Endothelial cell of hepatic sinusoid (primary cell): ENCODE data around the gene CDH1.

Source experiments
- in situ Hi-C: cut with HindIII; loops from 2 replicates; pipeline ENCODE4 v1.10.0; 2017; ENCODE audit warnings: low sequenced_read_pairs

Gene CDH1

GRCh38 chr16:68731637-68732036, 5.5 kb upstream of the CDH1 start:
- in situ Hi-C loops = no loop called here

DNA sequence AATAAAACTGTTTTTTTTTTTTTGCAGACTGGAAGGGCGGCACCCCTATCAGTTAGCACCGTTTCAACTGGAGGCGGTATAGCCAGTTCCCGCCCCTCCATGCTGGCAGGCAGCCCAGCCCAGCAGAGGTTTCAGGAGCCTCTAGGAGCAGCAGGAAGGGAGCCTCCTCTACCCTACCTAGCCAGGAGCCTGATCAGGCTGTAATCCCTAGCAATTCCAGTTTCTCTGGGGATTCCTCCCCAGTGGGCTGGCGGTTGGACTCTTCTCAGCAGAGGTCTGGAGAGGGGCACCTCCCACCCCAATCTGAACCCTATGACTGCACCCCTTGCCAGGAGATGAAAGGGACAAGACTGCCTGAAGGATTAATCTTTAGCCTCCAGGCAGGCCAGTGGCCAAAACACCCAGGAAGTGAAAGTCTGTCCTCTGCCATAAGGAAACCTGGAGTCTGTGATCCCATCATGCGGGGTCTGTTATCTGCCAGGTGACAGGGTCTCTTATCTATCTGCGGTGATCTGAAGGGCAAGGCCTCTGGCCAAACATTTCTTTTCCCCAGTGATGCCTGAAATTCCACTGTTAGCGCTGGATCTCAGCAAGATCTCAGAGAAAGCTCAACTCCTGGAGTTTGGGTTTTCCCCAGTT, 4.9 kb upstream of the CDH1 start:
- in situ Hi-C loops = no loop called here

DNA sequence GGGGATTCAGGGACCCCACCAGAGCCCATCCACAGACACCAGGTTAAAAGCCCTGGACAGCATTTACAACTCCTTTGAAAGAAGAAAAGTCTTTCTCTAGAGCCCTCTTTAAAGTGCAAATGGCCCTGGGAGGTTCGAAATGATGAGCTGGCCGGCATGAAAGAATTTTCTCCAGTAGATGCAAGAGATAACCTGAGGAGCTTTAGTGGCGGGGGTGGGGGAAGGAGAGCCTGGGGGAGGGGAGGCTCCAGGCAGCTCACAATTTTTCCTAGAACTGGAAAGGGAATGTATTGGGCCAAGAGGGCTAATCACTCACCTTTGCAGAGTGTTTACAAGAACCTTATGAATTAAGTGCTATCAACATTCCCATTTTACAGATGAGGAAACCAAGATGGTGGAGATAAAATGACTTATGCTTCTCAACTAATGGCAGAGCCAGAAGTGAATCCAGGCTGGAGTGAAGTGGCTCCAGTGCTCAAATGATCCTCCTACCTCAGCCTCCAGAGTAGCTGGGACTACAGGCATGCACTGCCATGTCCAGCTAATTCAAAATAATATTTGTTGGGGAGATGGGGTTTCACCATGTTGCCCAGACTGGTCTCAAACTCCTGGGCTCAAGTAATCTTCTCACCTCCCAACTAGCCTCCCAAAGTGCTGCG, 4.2 kb upstream of the CDH1 start:
- in situ Hi-C loops = no loop called here

- in situ Hi-C loops = no loop called here
These were observed 3.5 kb upstream of the CDH1 start for GRCh38 chr16:68733570-68733969.

DNA sequence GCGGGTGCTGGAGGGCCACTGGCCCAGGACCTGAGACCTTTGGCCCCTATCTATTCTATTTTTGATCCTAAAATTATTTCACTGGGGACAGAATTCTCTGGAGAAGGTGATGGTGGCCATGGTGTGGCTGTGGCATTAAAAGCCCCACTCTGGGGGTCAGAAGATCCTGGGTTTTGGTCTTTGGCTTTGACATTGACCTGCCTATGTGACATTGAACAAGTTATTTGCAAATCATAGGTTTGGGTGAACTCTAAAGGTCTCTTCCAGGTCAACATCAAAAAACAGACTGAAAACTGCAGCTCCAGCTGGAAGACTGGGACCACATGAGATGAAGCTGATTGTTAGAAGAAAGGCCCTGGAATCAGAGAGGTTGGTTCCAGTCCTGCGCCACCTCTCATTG, 2.3 kb upstream of the CDH1 start:
- in situ Hi-C loops = no loop called here

- in situ Hi-C loops = no loop called here
These were observed 531 bp upstream of the CDH1 start for GRCh38 chr16:68736561-68736960.

GRCh38 chr16:68737730-68738629, 888 bp downstream of the CDH1 start:
- in situ Hi-C loops = no loop called here

GRCh38 chr16:68739964-68740627, 3.0 kb downstream of the CDH1 start:
- in situ Hi-C loops = no loop called here

GRCh38 chr16:68740628-68741346, 3.7 kb downstream of the CDH1 start:
- in situ Hi-C loops = no loop called here

GRCh38 chr16:68743664-68744063, 6.6 kb downstream of the CDH1 start:
- in situ Hi-C loops = no loop called here

DNA sequence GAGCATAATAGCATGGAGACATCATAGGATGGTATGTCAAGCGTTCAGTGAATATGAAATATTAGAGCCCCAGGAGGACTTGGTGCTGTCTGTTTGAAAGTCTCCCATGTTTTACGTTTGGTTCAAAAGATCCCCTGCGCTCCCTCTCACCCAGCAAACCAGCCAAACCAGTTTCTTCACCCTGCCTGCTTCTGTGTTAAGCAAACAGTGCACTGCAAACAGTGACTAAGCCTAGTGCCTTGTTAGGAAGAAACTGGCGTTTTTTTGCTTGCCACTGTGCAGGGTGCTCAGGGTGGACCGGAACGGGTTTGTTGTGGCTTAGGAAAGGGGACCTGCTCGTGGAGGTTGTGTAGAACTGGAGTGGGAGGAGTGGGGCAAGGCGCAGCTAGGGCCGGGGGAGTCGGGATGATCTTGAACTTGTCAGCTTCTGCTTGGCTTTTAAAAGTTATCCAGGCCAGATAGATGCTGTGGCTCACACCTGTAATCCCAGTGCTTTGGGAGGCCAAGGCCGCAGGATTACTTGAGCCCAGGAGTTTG, 7.7 kb downstream of the CDH1 start:
- in situ Hi-C loops = no loop called here

DNA sequence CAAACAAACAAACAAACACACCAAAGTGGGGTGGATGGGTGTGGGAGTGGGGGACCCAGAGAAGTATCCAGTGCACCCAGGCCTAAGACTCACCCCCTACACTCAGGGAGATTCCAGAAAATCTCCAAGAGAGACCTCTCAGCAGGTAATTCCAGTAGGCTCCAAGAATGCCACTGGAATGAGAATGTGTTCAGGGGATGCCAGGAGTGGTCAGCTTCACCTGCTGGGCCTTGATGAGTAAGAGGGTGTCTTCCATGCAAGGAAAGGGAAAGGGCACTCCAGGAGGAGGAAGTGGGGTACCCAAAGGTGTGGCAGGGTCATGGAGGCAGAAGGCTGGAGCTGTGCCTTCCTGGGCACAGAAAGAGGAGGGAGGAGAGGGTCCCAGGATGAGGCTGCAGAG, 9.9 kb downstream of the CDH1 start:
- in situ Hi-C loops = no loop called here

DNA sequence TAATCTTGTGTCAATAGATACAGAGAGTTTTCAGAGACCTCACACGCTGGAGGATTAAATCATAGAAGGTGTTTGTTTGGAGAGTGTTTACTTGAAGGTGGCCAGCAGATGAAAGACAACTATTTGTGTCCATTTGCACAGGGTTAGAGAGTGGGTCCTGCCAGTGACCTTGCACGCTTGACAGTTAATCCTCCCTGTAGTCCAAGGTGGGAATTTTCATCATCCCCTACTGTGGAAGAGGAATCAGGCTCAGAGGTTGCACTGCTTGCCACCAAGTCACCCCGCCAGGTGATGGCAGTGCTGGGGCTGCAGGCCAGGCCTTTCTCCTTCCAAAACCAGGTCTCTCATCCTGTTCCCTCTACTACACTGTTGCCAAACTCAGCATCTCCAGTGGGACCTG, 12.3 kb downstream of the CDH1 start:
- in situ Hi-C loops = no loop called here

- in situ Hi-C loops = no loop called here
These were observed 13.2 kb downstream of the CDH1 start for GRCh38 chr16:68750193-68750695.

- in situ Hi-C loops = no loop called here
These were observed 14.1 kb downstream of the CDH1 start for GRCh38 chr16:68751160-68751559.

DNA sequence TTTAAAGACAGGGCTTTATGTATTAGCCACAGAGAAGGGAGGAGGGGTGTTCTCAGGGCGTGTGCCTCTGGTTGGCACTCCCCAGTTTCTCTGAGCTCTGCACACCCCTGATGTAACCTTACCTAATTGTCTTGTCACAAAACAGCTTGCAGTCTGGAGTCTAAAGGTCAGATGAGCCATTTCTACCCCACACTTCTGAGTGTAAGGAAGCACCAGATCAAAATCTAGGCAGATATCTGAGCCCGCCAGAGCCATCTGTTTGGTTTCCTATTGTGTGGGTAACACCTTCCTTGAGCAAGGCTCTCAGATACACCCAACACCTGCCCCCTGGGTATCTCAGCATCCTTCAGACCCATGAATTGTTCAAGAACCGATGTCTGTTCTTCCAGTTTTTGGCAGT, 15.5 kb downstream of the CDH1 start:
- in situ Hi-C loops = no loop called here

DNA sequence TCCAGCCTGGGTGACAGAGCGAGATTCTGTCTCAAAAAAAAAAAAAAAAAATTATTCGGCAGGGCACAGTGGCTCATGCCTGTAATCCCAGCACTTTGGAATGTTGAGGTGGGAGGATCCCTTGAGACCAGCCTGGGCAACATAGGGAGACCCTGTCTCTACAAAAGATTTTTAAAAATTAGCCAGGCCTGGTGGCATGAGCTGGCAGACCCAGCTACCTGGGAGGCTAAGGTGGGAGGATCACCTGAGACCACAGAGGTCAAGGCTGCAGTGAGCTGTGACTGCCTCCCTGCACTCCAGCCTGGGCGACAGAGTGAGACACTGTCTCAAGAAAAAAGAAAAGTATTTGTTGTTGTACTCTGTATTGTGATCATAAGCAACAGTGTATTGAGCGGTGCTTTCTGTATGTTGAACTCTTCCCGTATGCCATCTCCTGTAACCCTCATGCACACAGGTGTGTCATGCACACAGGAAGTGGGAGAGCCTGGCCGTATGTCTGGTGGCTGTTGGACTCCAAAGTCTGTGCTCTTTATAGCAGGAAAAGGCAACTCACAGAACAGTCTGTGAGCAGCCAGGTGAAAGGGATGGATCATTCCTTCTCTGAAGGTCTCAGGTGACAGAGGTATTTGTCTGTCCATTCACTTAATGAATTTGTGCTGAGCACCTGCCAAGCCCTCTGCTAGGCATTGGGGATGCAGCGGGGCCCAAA, 17.1 kb downstream of the CDH1 start:
- in situ Hi-C loops = no loop called here

DNA sequence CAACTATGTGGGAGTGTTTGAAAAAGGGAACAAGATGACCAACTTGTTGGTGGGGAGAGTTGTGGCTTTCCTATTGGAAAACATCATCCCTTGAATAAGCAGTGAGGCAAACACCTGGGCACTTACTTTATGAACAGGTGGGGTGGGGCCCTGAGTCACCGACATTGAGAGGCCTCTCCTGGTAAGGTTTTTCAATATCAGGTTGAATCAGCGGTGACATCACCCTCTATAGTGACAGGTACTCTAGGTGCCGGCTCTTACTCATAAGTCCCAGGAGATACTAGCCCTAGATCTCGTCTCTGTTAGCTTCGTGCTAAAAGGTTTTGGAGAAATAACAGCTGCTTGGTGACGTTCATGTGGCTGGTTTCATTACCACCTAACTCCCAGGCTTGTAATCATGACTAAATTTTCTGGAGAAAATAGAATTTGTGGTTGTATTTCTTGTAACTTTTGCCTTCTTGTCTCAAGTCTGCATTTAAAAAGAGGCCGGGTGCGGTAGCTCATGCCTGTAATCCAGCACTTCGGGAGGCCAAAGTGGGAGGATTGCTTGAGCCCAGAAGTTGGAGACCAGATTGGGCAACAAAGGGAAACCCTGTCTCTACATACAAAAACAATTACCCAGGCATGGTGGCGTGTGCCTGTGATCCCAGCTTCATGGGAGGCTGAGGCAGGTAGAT, 19.3 kb downstream of the CDH1 start:
- in situ Hi-C loops = no loop called here

DNA sequence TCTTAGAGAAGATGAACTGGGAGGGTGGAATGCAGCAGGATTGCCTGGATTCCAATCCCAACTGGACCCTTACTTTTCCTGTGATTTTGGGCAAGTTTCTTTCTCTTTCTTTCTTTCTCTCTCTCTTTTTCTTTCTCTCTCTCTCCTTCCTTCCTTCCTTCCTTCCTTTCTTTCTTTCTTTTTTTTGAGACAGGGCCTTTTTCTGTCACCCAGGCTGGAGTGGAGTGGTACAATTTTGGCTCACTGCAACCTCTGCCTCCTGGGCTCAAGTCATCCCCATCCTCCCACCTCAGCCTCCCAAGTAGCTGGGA, 20.5 kb downstream of the CDH1 start:
- in situ Hi-C loops = no loop called here
